ENCODE results near the gene SRSF4. TPM values are rescaled to one million over a fixed set of nuclear protein-coding genes. Genes with fewer than 3 reads are reported as not detected.

SRSF4 gene
- total RNA-seq, 1 donor from 2014 or later, result 109 TPM

- Mint-ChIP-seq H3K27me3 (ENCODE audit: low read depth) (no peaks in the 10 kb centered on the region), H3K4me1 (peaks cover 32% of the 10 kb centered on the region), H3K36me3 (ENCODE audit: low read depth) (peaks cover 17% of the 10 kb centered on the region), H3K27ac (ENCODE audit: unreplicated experiment) (no peak overlapping the region), H3K4me3 (no peak overlapping the region), H3K9me3 (no peaks in the 10 kb centered on the region)
- no peak for TF ChIP-seq CTCF (conservative IDR thresholded peaks at IDR 0.05)
- no peak for DNase-seq (ENCODE audit: low read depth, low spot score)
Observed at GRCh38 chr1:29162476-29163138, 19.1 kb downstream of the SRSF4 start.

GRCh38 chr1:29162025-29162424 lies 19.7 kb downstream of the SRSF4 start:
- DNase-seq (ENCODE audit: low read depth, low spot score), result no peak
- no peak for TF ChIP-seq CTCF (conservative IDR thresholded peaks at IDR 0.05)
- Mint-ChIP-seq H3K9me3 (no peaks in the 10 kb centered on the region), H3K4me1 (peaks cover 36% of the 10 kb centered on the region), H3K4me3 (no peak overlapping the region), H3K27ac (ENCODE audit: unreplicated experiment) (no peak overlapping the region), H3K27me3 (ENCODE audit: low read depth) (no peaks in the 10 kb centered on the region), H3K36me3 (ENCODE audit: low read depth) (peaks cover 20% of the 10 kb centered on the region)

- no peak overlapping the region for H3K27ac Mint-ChIP-seq (ENCODE audit: unreplicated experiment)
- H3K27me3 Mint-ChIP-seq (ENCODE audit: low read depth), result no peaks in the 10 kb centered on the region
- DNase-seq (ENCODE audit: low read depth, low spot score), result no peak
- TF ChIP-seq CTCF (conservative IDR thresholded peaks at IDR 0.05), result no peak
- H3K4me1 Mint-ChIP-seq, result peaks cover 33% of the 10 kb centered on the region
- no peak overlapping the region for H3K4me3 Mint-ChIP-seq
- H3K36me3 Mint-ChIP-seq (ENCODE audit: low read depth), result peaks cover 23% of the 10 kb centered on the region
- H3K9me3 Mint-ChIP-seq, result no peaks in the 10 kb centered on the region
Observed at GRCh38 chr1:29159773-29160172, 21.9 kb downstream of the SRSF4 start.

- TF ChIP-seq CTCF (conservative IDR thresholded peaks at IDR 0.05), result no peak
- Mint-ChIP-seq H3K27me3 (ENCODE audit: low read depth) (no peaks in the 10 kb centered on the region), H3K9me3 (no peaks in the 10 kb centered on the region), H3K4me3 (no peak overlapping the region), H3K4me1 (peaks cover 16% of the 10 kb centered on the region), H3K27ac (ENCODE audit: unreplicated experiment) (no peak overlapping the region), H3K36me3 (ENCODE audit: low read depth) (peaks cover 25% of the 10 kb centered on the region)
- DNase-seq (ENCODE audit: low read depth, low spot score), result no peak
Observed at GRCh38 chr1:29157269-29157601, 24.5 kb downstream of the SRSF4 start.

GRCh38 chr1:29156543-29157268 lies 25.0 kb downstream of the SRSF4 start:
- Mint-ChIP-seq H3K27me3 (ENCODE audit: low read depth) (no peaks in the 10 kb centered on the region), H3K27ac (ENCODE audit: unreplicated experiment) (peak overlapping the region; percentile 5), H3K9me3 (no peaks in the 10 kb centered on the region), H3K4me1 (peaks cover 16% of the 10 kb centered on the region), H3K36me3 (ENCODE audit: low read depth) (peaks cover 25% of the 10 kb centered on the region), H3K4me3 (no peak overlapping the region)
- no peak for DNase-seq (ENCODE audit: low read depth, low spot score)
- no peak for TF ChIP-seq CTCF (conservative IDR thresholded peaks at IDR 0.05)

All from neural crest cell (in vitro differentiated cells).